GM12878 (cell line): Measurements from ENCODE around the gene PGA3. TPM values are rescaled to one million over a fixed set of nuclear protein-coding genes. Genes with fewer than 3 reads are reported as not detected.

ENCODE experiments used
- BRCA1 ChIP-seq: IDR thresholded peaks from 2 replicates; pipeline ENCODE4 v1.6.1; 2011; ENCODE audit warnings: low read depth, low read length, improper control_type of control experiment
- CBX5 ChIP-seq: sonication (generic); IDR thresholded peaks from 2 replicates; pipeline ENCODE4 v1.6.1; 2016; ENCODE audit warnings: low read depth, moderate library complexity, mild to moderate bottlenecking, inconsistent platforms
- CHD1 ChIP-seq: IDR thresholded peaks from 2 replicates; pipeline ENCODE4 v1.6.1; 2012; ENCODE audit warnings: low read depth, low read length, improper control_type of control experiment
- CREB1 ChIP-seq: IDR thresholded peaks from 2 replicates; pipeline ENCODE4 v1.6.1; 2012; ENCODE audit warnings: low read depth, mild to moderate bottlenecking, inconsistent platforms
- DPF2 ChIP-seq: fragments of 450-650 bp; IDR thresholded peaks from 2 replicates; pipeline ENCODE4 v1.6.1; 2017; ENCODE audit warnings: mild to moderate bottlenecking
- GATAD2B ChIP-seq: fragments of 450-650 bp; conservative IDR thresholded peaks from 2 replicates; pipeline ENCODE4 v1.6.1; 2017; ENCODE audit warnings: low read depth, mild to moderate bottlenecking, moderate library complexity
- MTA3 ChIP-seq: IDR thresholded peaks from 2 replicates; pipeline ENCODE4 v1.6.1; 2012; ENCODE audit warnings: low read length, inconsistent platforms, borderline replicate concordance
- RCOR1 ChIP-seq: conservative IDR thresholded peaks from 2 replicates; pipeline ENCODE4 v1.6.1; 2012; ENCODE audit warnings: low read depth, low read length, improper control_type of control experiment
- SIN3A ChIP-seq: IDR thresholded peaks from 2 replicates; pipeline ENCODE4 v1.6.1; 2012; ENCODE audit warnings: low read depth, low read length, improper control_type of control experiment
- SIX5 ChIP-seq: IDR thresholded peaks from 2 replicates; pipeline ENCODE4 v1.6.1; 2011; ENCODE audit warnings: mild to moderate bottlenecking, low read depth, low read length, moderate library complexity; ENCODE audit not compliant: severe bottlenecking
- TAF1 ChIP-seq: IDR thresholded peaks from 2 replicates; pipeline ENCODE4 v1.6.1; 2011; ENCODE audit warnings: mild to moderate bottlenecking, low read depth, low read length, borderline replicate concordance
- TCF3 ChIP-seq: IDR thresholded peaks from 2 replicates; pipeline ENCODE4 v1.6.1; 2012; ENCODE audit warnings: low read depth, mild to moderate bottlenecking, low read length, borderline replicate concordance; ENCODE audit not compliant: insufficient read depth
- ZBED1 ChIP-seq: IDR thresholded peaks from 2 replicates; pipeline ENCODE4 v1.6.1; 2016; ENCODE audit warnings: borderline replicate concordance
- polyA plus RNA-seq, 11 experiments: library from polyadenylated mRNA; depleted of rRNA in 4 of 11; unstranded in 6 of 11; stranded (reverse) in 5 of 11; fragments of >200 nt; fragmentation: Nextera tagmentation in 4 of 11; fragmentation: Illumina TruSeq in 1 of 11; extraction: Ambion mirVana in 4 of 11; extraction: Trizol in 1 of 11; gene quantifications; 1 replicate in 1 of 11; 2 replicates in 10 of 11; pipeline versions ENCODE4 v1.2.1 to v1.2.3, GENCODE V29; 2011 to 2016; ENCODE audit warnings: inconsistent platforms in 2 of 11, missing spikeins in 2 of 11, low read depth in 1 of 11
- total RNA-seq, 4 experiments: library from RNA; depleted of rRNA in 3 of 4; stranded (reverse); fragments of >200 nt in 3 of 4; fragmentation: Illumina TruSeq in 1 of 4; extraction: Trizol in 1 of 4; gene quantifications; 2 replicates each; pipeline versions ENCODE4 v1.2.1 to v1.2.3, GENCODE V29; 2013 to 2021
- TF ChIP-seq, protein P1 (sequence below): fragments of 450-650 bp; IDR thresholded peaks from 2 replicates; pipeline ENCODE4 v1.6.1; 2017; ENCODE audit warnings: mild to moderate bottlenecking, low read depth, inconsistent platforms; ENCODE audit not compliant: poor library complexity, severe bottlenecking
- TF ChIP-seq, protein P2 (sequence below): fragments of 450-650 bp; formaldehyde crosslinking; IDR thresholded peaks from 2 replicates; pipeline ENCODE4 v1.5.0; 2022; ENCODE audit warnings: mild to moderate bottlenecking, missing genetic modification characterization
- TF ChIP-seq, protein P3 (sequence below): IDR thresholded peaks from 2 replicates; pipeline ENCODE4 v1.6.1; 2011; ENCODE audit warnings: low read depth, low read length, improper control_type of control experiment, borderline replicate concordance
- TF ChIP-seq, protein P4 (sequence below): IDR thresholded peaks from 2 replicates; pipeline ENCODE4 v1.6.1; 2012; ENCODE audit warnings: low read depth, low read length, improper control_type of control experiment
- TF ChIP-seq, protein P5 (sequence below): fragments of 450-650 bp; IDR thresholded peaks from 2 replicates; pipeline ENCODE4 v1.6.1; 2017; ENCODE audit warnings: antibody characterized with exemption, mild to moderate bottlenecking, moderate library complexity
- TF ChIP-seq, protein P6 (sequence below): IDR thresholded peaks from 2 replicates; pipeline ENCODE4 v1.6.1; 2011; ENCODE audit warnings: low read depth, mild to moderate bottlenecking, low read length, moderate library complexity, borderline replicate concordance; ENCODE audit errors: extremely low read depth

Gene PGA3
- total and polyA plus RNA-seq, 10 of the 15 experiments (the other 5 are each of a cell fraction or from before 2014, with no cell fraction given): not detected

DNA sequence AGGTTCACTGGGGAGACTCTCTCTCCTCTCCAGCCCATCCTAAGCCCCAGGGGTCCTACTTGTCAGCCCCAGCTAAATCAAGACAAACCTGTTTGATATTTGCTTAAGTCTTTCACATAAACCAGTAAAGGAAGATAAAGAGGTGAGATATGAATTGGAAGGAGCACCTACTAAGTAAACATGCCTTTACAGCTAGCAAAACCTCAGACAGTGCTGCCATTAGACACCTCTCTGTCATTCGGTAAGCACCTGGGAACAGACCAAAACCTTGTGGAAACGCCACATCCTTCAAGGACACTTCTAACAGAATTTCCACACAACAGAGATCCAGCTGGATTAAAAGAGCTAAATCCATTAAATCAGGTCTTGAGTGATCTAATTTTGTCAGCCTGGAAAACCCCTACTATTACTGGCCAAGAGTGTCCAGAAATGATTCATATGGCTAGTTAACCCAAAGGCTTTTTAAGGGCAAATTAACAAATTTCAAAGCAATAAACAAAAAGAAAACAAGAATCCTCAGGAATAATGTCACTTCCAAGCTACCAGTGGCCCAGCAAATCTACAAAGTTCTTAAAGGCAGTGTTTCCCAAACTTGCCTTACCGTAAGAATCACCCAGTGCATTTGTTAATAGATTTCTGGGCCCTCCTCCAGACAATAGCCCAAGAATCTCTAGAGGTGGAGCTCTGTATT, 44.5 kb upstream of the PGA3 start (continued):
- TF ChIP-seq, protein P1, sequence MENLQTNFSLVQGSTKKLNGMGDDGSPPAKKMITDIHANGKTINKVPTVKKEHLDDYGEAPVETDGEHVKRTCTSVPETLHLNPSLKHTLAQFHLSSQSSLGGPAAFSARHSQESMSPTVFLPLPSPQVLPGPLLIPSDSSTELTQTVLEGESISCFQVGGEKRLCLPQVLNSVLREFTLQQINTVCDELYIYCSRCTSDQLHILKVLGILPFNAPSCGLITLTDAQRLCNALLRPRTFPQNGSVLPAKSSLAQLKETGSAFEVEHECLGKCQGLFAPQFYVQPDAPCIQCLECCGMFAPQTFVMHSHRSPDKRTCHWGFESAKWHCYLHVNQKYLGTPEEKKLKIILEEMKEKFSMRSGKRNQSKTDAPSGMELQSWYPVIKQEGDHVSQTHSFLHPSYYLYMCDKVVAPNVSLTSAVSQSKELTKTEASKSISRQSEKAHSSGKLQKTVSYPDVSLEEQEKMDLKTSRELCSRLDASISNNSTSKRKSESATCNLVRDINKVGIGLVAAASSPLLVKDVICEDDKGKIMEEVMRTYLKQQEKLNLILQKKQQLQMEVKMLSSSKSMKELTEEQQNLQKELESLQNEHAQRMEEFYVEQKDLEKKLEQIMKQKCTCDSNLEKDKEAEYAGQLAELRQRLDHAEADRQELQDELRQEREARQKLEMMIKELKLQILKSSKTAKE: no peak
- no peak for TF ChIP-seq CHD1
- TF ChIP-seq SIN3A: no peak
- TF ChIP-seq, protein P2, sequence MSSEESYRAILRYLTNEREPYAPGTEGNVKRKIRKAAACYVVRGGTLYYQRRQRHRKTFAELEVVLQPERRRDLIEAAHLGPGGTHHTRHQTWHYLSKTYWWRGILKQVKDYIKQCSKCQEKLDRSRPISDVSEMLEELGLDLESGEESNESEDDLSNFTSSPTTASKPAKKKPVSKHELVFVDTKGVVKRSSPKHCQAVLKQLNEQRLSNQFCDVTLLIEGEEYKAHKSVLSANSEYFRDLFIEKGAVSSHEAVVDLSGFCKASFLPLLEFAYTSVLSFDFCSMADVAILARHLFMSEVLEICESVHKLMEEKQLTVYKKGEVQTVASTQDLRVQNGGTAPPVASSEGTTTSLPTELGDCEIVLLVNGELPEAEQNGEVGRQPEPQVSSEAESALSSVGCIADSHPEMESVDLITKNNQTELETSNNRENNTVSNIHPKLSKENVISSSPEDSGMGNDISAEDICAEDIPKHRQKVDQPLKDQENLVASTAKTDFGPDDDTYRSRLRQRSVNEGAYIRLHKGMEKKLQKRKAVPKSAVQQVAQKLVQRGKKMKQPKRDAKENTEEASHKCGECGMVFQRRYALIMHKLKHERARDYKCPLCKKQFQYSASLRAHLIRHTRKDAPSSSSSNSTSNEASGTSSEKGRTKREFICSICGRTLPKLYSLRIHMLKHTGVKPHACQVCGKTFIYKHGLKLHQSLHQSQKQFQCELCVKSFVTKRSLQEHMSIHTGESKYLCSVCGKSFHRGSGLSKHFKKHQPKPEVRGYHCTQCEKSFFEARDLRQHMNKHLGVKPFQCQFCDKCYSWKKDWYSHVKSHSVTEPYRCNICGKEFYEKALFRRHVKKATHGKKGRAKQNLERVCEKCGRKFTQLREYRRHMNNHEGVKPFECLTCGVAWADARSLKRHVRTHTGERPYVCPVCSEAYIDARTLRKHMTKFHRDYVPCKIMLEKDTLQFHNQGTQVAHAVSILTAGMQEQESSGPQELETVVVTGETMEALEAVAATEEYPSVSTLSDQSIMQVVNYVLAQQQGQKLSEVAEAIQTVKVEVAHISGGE: no peak
- no peak for TF ChIP-seq CBX5
- TF ChIP-seq, protein P3, sequence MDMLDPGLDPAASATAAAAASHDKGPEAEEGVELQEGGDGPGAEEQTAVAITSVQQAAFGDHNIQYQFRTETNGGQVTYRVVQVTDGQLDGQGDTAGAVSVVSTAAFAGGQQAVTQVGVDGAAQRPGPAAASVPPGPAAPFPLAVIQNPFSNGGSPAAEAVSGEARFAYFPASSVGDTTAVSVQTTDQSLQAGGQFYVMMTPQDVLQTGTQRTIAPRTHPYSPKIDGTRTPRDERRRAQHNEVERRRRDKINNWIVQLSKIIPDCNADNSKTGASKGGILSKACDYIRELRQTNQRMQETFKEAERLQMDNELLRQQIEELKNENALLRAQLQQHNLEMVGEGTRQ: no peak
- TF ChIP-seq SIX5: no peak
- TF ChIP-seq, protein P4, sequence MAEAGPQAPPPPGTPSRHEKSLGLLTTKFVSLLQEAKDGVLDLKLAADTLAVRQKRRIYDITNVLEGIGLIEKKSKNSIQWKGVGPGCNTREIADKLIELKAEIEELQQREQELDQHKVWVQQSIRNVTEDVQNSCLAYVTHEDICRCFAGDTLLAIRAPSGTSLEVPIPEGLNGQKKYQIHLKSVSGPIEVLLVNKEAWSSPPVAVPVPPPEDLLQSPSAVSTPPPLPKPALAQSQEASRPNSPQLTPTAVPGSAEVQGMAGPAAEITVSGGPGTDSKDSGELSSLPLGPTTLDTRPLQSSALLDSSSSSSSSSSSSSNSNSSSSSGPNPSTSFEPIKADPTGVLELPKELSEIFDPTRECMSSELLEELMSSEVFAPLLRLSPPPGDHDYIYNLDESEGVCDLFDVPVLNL: no peak
- TF ChIP-seq, protein P5, sequence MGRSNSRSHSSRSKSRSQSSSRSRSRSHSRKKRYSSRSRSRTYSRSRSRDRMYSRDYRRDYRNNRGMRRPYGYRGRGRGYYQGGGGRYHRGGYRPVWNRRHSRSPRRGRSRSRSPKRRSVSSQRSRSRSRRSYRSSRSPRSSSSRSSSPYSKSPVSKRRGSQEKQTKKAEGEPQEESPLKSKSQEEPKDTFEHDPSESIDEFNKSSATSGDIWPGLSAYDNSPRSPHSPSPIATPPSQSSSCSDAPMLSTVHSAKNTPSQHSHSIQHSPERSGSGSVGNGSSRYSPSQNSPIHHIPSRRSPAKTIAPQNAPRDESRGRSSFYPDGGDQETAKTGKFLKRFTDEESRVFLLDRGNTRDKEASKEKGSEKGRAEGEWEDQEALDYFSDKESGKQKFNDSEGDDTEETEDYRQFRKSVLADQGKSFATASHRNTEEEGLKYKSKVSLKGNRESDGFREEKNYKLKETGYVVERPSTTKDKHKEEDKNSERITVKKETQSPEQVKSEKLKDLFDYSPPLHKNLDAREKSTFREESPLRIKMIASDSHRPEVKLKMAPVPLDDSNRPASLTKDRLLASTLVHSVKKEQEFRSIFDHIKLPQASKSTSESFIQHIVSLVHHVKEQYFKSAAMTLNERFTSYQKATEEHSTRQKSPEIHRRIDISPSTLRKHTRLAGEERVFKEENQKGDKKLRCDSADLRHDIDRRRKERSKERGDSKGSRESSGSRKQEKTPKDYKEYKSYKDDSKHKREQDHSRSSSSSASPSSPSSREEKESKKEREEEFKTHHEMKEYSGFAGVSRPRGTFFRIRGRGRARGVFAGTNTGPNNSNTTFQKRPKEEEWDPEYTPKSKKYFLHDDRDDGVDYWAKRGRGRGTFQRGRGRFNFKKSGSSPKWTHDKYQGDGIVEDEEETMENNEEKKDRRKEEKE: no peak
- TF ChIP-seq CREB1: no peak
- TF ChIP-seq ZBED1: no peak
- TF ChIP-seq TCF3: no peak
- TF ChIP-seq RCOR1: no peak
- no peak for TF ChIP-seq TAF1
- TF ChIP-seq MTA3: no peak
- TF ChIP-seq, protein P6, sequence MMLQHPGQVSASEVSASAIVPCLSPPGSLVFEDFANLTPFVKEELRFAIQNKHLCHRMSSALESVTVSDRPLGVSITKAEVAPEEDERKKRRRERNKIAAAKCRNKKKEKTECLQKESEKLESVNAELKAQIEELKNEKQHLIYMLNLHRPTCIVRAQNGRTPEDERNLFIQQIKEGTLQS: no peak
- TF ChIP-seq GATAD2B: 0 out of 2 replicates have a peak, but pooled peaks have one; percentile 36
- TF ChIP-seq DPF2: peak; percentile 80
- no peak for TF ChIP-seq BRCA1
